Panc1 (cell line): ENCODE results near the gene CIC. TPM values are rescaled to one million over a fixed set of nuclear protein-coding genes. Genes with fewer than 3 reads are reported as not detected.

ENCODE experiments used
- ATAC-seq: fragments of 200-7000 bp; cut with Tn5 transposase; 2 replicates; pipeline ENCODE4 v1.9.1; 2020; ENCODE audit warnings: mild to moderate bottlenecking, moderate library complexity
- BruUV-seq: library from RNA; stranded (reverse); fragments of 400-500 nt; replicated peaks from 2 replicates; lab custom pipeline; 2021; lab: Mats Ljungman, UMichigan
- CTCF ChIA-PET: fragments of 300-600 bp; sonication (Branson Sonifier 250); formaldehyde crosslinking; loops from one replicate; lab custom pipeline; 2022; ENCODE audit warnings: antibody characterized with exemption; lab: Charles Lee
- POLR2A ChIA-PET: fragments of 300-600 bp; sonication (Branson Sonifier 250); formaldehyde crosslinking; loops from one replicate; lab custom pipeline; 2022; ENCODE audit warnings: antibody characterized with exemption; lab: Charles Lee
- DNase-seq: peaks from one replicate; pipeline ENCODE4 v3.0.0-alpha.2; 2010; ENCODE audit warnings: low read depth, low spot score
- H3K27ac ChIP-seq: 2 replicates; pipeline ENCODE4 v1.5.1; 2011; ENCODE audit warnings: mild to moderate bottlenecking, low read length, inconsistent platforms
- H3K27me3 ChIP-seq: fragments of 200-500 bp; sonication (Bioruptor generic); 2 replicates; pipeline ENCODE4 v1.6.0; 2014; ENCODE audit warnings: low read length, inconsistent platforms; ENCODE audit not compliant: control insufficient read depth, insufficient read depth
- H3K36me3 ChIP-seq: fragments of 200-500 bp; sonication (Bioruptor generic); 2 replicates; pipeline ENCODE4 v1.5.1; 2014; ENCODE audit warnings: inconsistent platforms, mild to moderate bottlenecking, low read length, moderate library complexity; ENCODE audit not compliant: control insufficient read depth, insufficient read depth
- H3K4me1 ChIP-seq: 2 replicates; pipeline ENCODE4 v1.5.1; 2011; ENCODE audit warnings: inconsistent platforms, mild to moderate bottlenecking, low read length, moderate library complexity; ENCODE audit not compliant: control insufficient read depth, insufficient read depth
- H3K4me3 ChIP-seq, 2 experiments: 2 replicates each; pipeline ENCODE4 v1.5.1; 2011 to 2012; ENCODE audit warnings: low read depth in 2 of 2, low read length in 2 of 2, mild to moderate bottlenecking in 2 of 2, inconsistent platforms in 1 of 2, moderate library complexity in 1 of 2
- H3K9me3 ChIP-seq: fragments of 200-500 bp; sonication (Bioruptor generic); 2 replicates; pipeline ENCODE4 v1.5.1; 2014; ENCODE audit warnings: low read depth, mild to moderate bottlenecking, inconsistent platforms, low read length, moderate library complexity; ENCODE audit not compliant: control insufficient read depth, insufficient read depth
- POLR2AphosphoS5 ChIP-seq: IDR thresholded peaks from 2 replicates; pipeline ENCODE4 v1.6.1; 2012; ENCODE audit warnings: mild to moderate bottlenecking, low read depth, low read length, moderate library complexity
- SIN3A ChIP-seq: IDR thresholded peaks from 2 replicates; pipeline ENCODE4 v1.6.1; 2012; ENCODE audit warnings: low read depth, mild to moderate bottlenecking, low read length, moderate library complexity, borderline replicate concordance; ENCODE audit not compliant: insufficient read depth
- TCF7L2 ChIP-seq: IDR thresholded peaks from 2 replicates; pipeline ENCODE4 v1.6.1; 2011; ENCODE audit warnings: mild to moderate bottlenecking, low read depth, low read length, inconsistent platforms
- in situ Hi-C: cut with HindIII; loops from 2 replicates; pipeline ENCODE4 v1.10.0; 2016; ENCODE audit warnings: low sequenced_read_pairs, low pct_unique_long_range_greater_than_20kb
- intact Hi-C: fragments of 100-400 bp; cut with micrococcal nuclease; formaldehyde crosslinking; loops from one replicate; pipeline ENCODE4 v1.10.0; 2022; ENCODE audit not compliant: unreplicated experiment
- total RNA-seq: library from RNA; stranded (reverse); gene quantifications from one replicate; pipeline ENCODE4 v1.2.1, GENCODE V29; 2021; ENCODE audit not compliant: unreplicated experiment
- TF ChIP-seq, protein P1 (sequence below), 2 experiments: IDR thresholded peaks; 2 replicates each; pipeline ENCODE4 v1.6.1; 2011 to 2012; ENCODE audit warnings: low read depth in 2 of 2, control low read depth in 1 of 2, low read length in 1 of 2, mild to moderate bottlenecking in 1 of 2, moderate library complexity in 1 of 2; ENCODE audit not compliant: insufficient read depth in 1 of 2
- TF ChIP-seq, protein P2 (sequence below): fragments of 450-650 bp; IDR thresholded peaks from 2 replicates; pipeline ENCODE4 v1.5.1; 2017; ENCODE audit warnings: mild to moderate bottlenecking

The CIC gene
- total RNA-seq, 1 experiment from 2014 or later = 67.4 TPM

DNA sequence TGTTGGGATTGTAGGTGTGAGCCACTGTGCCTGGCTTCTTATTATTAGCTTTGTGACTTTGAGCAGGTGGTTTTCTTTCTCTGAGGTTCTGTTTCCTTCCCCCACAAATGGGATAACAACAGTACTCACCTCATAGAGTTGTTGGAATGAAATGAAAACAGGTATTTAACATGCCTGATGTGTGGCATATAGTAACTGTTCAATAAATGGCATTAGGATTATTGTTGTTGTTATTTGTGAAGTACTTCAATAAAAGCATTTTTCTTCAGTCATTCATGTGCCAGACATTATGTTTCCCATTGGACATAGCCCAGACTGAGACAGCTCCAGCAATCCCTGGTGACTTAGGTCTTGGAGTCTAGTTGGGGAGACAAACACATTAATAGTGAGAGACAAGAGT, 57.9 kb downstream of the CIC start:
- TF ChIP-seq POLR2AphosphoS5 = no peak
- no peak for TF ChIP-seq TCF7L2
- CTCF ChIA-PET = interaction anchor here (0.6 kb wide), 1 partner anchor 197 kb away, joined by 4 read pairs; no protein-coding TSS in a partner anchor

DNA sequence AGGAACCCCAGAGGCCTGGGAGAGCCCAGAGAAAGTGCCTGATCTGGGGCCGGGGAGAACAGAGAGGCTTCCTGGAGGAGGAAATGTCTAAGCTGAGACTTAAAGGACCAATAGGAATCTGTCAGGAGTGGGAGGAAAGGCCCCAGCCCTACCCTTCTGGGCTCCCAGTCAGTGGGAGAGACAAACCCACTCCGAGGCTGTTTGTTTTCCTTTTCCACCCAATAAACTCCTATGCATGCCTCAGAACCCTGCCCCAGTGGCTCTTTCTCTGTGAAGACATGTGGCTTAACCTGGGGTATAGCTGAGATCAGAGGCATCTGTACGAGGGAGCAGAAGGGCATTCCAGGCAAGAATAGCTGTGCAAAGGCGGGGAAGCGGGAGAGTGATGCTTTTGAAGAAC, 58.3 kb downstream of the CIC start:
- ChIA-PET CTCF (interaction anchor here (0.6 kb wide), 1 partner anchor 198 kb away, joined by 4 read pairs; no protein-coding TSS in a partner anchor), POLR2A (no interaction called here)
- in situ Hi-C loops (no loop called here), intact Hi-C loops (no loop called here)
- no TSS peak for BruUV-seq
- TF ChIP-seq, protein P1, sequence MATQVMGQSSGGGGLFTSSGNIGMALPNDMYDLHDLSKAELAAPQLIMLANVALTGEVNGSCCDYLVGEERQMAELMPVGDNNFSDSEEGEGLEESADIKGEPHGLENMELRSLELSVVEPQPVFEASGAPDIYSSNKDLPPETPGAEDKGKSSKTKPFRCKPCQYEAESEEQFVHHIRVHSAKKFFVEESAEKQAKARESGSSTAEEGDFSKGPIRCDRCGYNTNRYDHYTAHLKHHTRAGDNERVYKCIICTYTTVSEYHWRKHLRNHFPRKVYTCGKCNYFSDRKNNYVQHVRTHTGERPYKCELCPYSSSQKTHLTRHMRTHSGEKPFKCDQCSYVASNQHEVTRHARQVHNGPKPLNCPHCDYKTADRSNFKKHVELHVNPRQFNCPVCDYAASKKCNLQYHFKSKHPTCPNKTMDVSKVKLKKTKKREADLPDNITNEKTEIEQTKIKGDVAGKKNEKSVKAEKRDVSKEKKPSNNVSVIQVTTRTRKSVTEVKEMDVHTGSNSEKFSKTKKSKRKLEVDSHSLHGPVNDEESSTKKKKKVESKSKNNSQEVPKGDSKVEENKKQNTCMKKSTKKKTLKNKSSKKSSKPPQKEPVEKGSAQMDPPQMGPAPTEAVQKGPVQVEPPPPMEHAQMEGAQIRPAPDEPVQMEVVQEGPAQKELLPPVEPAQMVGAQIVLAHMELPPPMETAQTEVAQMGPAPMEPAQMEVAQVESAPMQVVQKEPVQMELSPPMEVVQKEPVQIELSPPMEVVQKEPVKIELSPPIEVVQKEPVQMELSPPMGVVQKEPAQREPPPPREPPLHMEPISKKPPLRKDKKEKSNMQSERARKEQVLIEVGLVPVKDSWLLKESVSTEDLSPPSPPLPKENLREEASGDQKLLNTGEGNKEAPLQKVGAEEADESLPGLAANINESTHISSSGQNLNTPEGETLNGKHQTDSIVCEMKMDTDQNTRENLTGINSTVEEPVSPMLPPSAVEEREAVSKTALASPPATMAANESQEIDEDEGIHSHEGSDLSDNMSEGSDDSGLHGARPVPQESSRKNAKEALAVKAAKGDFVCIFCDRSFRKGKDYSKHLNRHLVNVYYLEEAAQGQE (IDR thresholded peaks at IDR 0.05; ENCODE audit: insufficient read depth in 1 of 2, low read depth in 2 of 2, low read length in 1 of 2) = no peak
- TF ChIP-seq, protein P2, sequence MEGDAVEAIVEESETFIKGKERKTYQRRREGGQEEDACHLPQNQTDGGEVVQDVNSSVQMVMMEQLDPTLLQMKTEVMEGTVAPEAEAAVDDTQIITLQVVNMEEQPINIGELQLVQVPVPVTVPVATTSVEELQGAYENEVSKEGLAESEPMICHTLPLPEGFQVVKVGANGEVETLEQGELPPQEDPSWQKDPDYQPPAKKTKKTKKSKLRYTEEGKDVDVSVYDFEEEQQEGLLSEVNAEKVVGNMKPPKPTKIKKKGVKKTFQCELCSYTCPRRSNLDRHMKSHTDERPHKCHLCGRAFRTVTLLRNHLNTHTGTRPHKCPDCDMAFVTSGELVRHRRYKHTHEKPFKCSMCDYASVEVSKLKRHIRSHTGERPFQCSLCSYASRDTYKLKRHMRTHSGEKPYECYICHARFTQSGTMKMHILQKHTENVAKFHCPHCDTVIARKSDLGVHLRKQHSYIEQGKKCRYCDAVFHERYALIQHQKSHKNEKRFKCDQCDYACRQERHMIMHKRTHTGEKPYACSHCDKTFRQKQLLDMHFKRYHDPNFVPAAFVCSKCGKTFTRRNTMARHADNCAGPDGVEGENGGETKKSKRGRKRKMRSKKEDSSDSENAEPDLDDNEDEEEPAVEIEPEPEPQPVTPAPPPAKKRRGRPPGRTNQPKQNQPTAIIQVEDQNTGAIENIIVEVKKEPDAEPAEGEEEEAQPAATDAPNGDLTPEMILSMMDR = no peak
- no peak for TF ChIP-seq SIN3A
- Histone ChIP-seq H3K4me1 (no peaks in the 10 kb centered on the region; the same call in 1 of the 2 replicates), H3K9me3 (no peaks in the 10 kb centered on the region), H3K4me3 (no peak overlapping the region), H3K36me3 (no peaks in the 10 kb centered on the region; the same call in 1 of the 2 replicates), H3K27ac (no peak overlapping the region), H3K27me3 (no peaks in the 10 kb centered on the region)
- ATAC-seq (no peak), DNase-seq (no peak)

More for the DNA sequence above, 57.9 kb downstream of the CIC start:
- POLR2A ChIA-PET = no interaction called here
- no peaks in the 10 kb centered on the region; the same call in 1 of the 2 replicates for H3K4me1 ChIP-seq
- in situ Hi-C loops (no loop called here), intact Hi-C loops (no loop called here)
- no peak overlapping the region for H3K27ac ChIP-seq
- H3K4me3 ChIP-seq = no peak overlapping the region
- no peaks in the 10 kb centered on the region for H3K9me3 ChIP-seq
- H3K27me3 ChIP-seq = no peaks in the 10 kb centered on the region
- DNase-seq = no peak
- H3K36me3 ChIP-seq = no peaks in the 10 kb centered on the region; the same call in 1 of the 2 replicates
- BruUV-seq = no TSS peak
- no peak for ATAC-seq

DNA sequence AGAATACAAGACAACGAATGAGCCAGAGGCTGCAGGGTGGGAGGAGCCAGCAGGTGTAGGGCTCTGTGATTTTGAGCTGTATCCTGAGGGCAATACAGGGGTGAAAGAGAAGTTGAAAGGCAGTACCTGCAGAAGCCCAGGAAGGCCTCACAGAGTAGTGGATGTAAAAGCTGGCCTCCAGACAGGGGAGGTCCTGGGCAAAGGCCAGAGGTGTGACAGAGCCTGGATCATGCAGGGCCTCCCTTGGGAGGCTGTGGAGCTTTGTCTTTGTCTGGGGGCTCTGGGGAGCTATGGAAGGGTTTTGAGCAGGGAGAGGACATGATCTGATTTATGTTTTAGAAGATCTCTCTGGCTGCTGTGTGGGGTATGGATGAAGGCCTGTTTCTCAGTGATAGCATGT, 59.1 kb downstream of the CIC start:
- BruUV-seq = no TSS peak
- Histone ChIP-seq H3K36me3 (no peaks in the 10 kb centered on the region; the same call in 1 of the 2 replicates), H3K4me3 (no peak overlapping the region), H3K27me3 (no peaks in the 10 kb centered on the region), H3K9me3 (no peaks in the 10 kb centered on the region), H3K27ac (no peak overlapping the region), H3K4me1 (no peaks in the 10 kb centered on the region; the same call in 1 of the 2 replicates)
- in situ Hi-C loops = no loop called here
- intact Hi-C loops = no loop called here
- DNase-seq (no peak), ATAC-seq (no peak)
- CTCF ChIA-PET = no interaction called here
- TF ChIP-seq, protein P1 (IDR thresholded peaks at IDR 0.05; ENCODE audit: insufficient read depth in 1 of 2, low read depth in 2 of 2, low read length in 1 of 2) = no peak
- TF ChIP-seq, protein P2 = no peak
- POLR2A ChIA-PET = no interaction called here
